HG03521 (cell line): ENCODE results near the gene VGLL4.

Experiments used
- ATAC-seq: cut with Tn5 transposase; IDR thresholded peaks from one replicate; pipeline ENCODE4 v1.9.1; 2021; ENCODE audit warnings: mild to moderate bottlenecking, moderate library complexity; ENCODE audit not compliant: unreplicated experiment

The VGLL4 gene

GRCh38 chr3:11653298-11654055, 9.8 kb upstream of the VGLL4 start:
- no peak for ATAC-seq

DNA sequence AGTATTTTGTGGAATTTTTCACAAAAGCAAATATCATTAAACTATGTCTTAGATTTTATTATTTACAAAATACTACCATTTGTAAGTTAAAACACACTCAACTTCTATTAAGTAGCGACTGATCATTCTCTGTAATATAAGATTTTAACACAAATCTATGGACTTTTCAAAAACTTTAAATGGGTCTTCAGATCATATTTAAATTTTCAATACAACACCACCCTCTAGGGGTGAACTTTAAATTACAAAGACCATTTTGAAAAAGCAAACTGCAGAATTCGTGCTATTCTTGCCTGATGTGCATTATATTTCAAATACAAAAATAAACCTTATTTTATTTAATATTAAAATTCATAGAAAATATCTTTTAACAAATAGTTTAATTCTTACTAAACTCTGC, 8.2 kb upstream of the VGLL4 start:
- no peak for ATAC-seq

DNA sequence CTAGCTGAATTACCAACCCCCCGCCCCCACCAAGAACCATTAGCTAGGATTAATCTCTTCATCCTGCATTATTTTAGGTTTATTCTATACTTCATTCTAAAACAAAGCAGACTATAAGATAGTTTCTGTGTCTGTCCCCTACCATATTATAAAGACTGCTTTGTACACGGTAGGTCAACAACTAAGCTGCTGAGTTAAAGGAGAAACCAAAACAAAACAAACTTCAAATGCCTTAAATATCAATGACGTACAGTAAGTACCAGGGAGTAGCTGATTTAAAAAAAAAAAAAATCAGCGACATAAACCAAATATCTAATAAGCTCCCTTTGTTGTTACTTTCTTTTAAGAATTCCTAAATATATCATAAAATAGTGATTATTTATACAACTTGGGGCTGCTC, 7.8 kb upstream of the VGLL4 start:
- no peak for ATAC-seq

DNA sequence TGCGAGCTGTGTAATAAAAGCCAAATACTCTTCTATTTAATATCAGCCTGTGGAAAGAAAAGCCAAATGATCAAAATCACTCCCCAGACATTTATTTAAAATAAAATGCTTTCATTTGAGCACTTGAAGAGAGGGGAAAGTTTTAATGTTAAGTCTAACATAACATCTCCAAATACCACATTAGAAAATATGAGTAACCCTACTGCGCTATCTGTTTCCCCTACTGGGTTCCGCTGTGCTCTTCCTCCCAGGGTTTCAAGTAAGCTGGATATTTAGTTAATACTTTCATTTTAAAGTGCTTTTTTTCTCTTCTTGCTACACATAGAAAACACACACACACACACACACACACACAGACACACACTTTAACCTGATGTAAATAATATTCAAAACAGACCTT, 6.7 kb upstream of the VGLL4 start:
- ATAC-seq = no peak

GRCh38 chr3:11648735-11649134, 5.0 kb upstream of the VGLL4 start:
- no peak for ATAC-seq

DNA sequence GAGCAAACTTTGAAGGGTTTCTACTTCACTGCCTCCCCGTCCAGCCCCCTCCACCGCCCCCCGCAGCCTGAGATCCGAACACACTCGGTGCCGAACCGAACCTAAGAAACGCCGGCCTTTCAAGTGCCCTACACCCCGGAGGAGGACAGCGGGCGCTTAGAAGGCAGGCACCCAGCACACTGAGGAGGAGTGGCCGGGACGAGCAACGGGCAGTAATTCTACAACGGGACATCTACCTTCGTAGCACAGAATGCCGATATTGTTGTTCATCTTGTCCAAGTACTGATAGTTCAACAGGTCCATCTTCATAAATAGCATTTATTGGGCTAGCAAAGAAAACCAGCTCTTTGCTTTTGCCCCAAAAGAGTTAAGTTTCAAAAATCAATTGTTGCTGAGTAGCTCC, 513 bp downstream of the VGLL4 start:
- peak; percentile 22 for ATAC-seq

- ATAC-seq = peak; percentile 66
These were observed 1.1 kb downstream of the VGLL4 start for GRCh38 chr3:11642431-11643191.

- no peak for ATAC-seq
These were observed 1.9 kb downstream of the VGLL4 start for GRCh38 chr3:11641683-11642430.

GRCh38 chr3:11641316-11641682, 2.4 kb downstream of the VGLL4 start:
- no peak for ATAC-seq

- ATAC-seq = no peak
These were observed 3.6 kb downstream of the VGLL4 start for GRCh38 chr3:11640009-11640673.

DNA sequence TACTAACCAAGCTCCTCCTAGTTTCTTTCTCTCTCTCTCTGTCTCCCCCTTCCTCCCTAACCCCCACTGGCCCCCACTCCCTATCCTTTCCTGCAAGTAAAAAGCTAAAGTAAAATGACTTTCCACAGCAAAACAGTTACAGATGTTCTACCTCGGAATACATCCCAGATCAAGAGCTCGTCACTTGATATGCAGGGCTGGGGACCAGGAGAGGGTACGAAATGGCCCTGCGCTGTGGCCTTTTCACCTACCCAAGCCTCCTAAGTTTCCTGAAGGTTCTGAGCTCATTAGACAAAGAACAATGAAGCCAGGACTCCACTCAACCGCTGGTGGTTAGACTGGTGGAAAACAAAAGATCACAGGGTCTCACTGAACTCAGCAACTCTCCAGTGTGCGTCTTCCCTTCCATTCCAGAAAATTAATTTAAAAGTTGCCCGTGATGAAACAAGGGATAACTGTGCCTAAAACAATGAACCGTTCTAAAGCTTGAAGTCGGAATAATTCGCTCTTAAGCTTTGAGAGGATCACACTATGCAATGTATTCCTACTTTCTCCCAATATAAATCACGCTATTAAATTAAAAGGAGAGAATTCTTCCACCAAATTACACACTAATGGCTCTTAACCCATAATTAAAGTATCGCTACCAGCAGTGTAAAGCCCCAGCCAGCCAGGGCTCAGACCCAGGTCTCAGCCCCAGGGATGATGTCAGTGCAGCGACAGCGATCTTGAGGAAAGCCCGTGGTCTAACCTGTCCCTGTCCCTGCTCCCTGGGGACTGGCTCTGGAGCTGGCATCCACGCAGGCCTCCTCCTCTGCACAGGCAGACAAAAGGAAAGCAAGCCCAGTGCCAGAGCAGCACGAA, 5.0 kb downstream of the VGLL4 start:
- ATAC-seq = no peak

- no peak for ATAC-seq
These were observed 5.7 kb downstream of the VGLL4 start for GRCh38 chr3:11637901-11638458.

- ATAC-seq = no peak
These were observed 7.3 kb downstream of the VGLL4 start for GRCh38 chr3:11636394-11636770.

DNA sequence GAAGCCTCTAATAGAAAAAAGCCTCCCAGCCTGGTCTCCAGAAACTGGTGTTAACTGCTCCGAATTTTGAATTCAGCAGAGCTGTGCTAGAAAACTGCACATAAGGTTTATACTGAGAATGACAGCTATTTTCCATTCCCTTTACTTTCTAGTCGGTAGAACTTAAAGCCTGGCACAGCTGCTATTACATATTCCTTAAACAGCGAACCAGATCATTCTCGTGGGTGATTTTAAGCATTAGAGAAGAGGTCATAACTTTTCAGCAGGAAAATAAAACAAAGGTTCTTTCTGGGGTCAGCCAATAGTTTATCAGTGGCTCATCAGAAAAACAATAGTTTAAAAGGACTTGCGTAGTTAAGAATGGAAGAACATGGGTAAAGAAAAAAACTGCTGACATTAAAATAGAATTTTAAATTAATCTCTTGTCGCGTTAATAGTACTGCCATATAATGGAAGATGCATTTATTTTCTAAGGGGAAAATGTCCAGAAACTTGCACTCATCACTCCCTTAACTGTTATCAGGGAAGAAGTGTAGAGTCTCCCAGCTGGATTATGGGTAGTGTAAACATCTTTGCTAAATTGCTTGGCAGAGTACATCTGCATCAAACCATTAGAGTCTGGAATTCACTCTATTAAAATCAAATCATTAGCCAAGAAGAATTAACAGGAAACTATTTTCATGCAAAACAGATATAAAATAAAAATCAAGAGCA, 7.9 kb downstream of the VGLL4 start:
- no peak for ATAC-seq

DNA sequence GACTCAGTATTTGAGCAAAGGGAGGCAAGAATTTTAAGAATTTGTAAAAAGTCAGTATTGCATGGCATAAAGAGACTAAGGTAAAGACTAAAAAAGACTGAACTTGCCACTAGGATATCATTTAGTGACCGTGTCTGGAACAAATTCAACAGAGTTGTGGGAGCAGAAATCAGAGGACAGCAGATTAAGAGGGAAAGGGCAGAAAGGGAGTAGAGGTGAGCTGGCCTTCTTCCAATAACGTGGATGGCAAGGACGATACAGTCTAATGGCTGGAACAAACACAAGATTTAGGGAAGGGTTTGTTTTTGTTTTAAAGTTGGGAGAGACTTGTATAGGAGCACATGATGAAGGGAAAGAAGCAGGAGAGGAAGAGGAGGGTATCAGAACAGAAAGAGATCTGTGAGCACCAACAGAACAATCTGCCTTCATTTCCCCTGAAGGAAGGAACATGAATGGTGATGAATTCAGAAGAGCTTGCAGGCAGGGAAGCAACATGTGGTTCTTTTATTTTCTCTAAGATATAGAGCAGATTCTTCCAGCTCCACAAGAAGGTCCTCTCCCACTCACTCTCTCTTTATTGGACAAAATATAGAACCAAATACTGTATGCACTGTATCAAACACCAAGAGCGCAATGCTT, 8.6 kb downstream of the VGLL4 start:
- ATAC-seq = no peak

DNA sequence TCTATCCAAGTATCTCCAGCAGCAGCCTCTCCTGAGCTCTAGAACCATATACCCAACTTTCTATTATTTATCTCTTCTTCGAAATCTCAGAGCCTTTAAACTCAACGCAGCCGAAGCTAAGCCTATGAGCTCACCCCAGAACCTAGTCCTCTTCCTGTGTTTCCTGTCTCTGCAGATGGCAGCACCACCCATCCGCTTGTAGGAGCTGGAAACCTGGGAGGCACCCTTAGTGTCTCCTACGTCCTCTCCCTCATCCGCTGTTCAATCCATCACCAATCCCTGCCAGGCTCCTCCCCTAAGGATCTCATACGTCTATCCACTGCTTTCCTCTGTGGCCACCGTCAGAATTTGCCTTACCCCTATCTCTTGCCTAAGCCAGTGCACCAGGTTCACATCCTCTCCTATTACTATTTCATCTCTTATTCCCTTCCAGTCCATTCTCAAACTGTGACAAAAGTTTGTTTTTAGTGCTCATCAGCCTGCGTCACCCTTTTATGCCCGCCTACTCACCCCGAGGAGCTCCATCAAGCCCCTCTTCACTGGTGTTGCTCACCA, 9.6 kb downstream of the VGLL4 start:
- no peak for ATAC-seq

DNA sequence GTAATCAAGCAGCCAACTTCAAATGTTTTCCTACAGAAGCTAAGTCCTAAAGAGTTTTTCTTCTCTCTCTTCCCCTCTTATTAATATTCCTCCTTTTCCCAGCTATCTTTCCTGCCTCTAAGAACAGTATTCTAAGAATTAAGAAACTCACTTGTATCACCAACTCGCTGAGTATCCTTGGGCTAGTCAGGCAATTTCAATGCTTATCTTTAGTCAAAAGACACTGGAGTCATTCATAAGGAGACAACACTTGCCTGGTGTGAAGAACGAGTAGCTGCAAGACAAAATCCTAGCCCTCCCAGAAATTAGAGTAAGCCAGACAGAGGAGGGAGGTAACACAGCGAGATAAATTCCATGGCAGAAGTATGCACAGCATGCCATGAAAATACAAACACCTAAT, 10.7 kb downstream of the VGLL4 start:
- no peak for ATAC-seq

DNA sequence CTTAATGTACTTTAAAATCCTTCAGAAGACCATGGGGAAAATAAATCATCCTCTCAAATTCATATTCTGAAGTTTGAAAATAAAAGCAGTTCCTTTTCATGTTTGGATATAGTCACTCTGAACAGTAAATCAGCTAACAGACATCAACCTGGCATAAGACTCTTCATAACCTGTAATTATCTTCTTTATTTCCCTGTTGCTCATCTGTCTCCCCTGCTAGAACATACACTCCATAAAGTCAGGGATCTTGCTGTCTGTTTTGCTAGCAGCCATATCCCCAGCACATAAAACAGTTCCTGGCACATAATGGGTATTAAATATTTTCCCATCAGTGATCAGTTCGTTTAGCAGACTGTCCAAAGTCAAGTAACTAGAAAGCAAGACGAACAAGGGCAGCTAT, 11.2 kb downstream of the VGLL4 start:
- no peak for ATAC-seq

DNA sequence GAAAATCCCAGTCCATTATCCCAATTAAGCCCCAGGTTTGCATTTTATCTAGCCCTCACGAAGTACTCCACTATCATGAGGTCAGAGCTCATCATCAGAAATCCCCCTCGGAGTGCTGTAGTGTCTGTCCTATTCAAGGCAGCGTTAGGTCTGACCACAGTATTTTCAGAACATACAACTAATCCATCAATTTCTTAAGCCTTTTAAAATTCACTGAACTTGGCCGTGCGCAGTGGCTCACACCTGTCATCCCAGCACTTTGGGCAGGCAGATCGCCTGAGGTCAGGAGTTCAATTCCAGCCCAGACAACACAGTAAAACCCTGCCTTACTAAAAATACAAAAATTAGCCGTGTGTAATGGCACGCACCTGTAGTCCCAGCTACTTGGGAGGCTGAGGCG, 11.9 kb downstream of the VGLL4 start:
- no peak for ATAC-seq
